Measurements from ENCODE around the gene ATF4.
"Not testable (repeated sequence)": the region's sequence is repeated elsewhere in the genome, so short reads cannot be mapped to it uniquely, and the experiment has no call there.

Gene ATF4

GRCh38 chr22:39494471-39495120 is 25.8 kb upstream of the ATF4 start:
- H3K4me3 ChIP-seq = no peak overlapping the region
- in situ Hi-C loops (cut with MboI; ENCODE audit: low sequenced_read_pairs) = no loop called here
- DNase-seq (ENCODE audit: low spot score in 2 of 2) = no peak
- H3K36me3 ChIP-seq (replicated peaks) = no peaks in the 10 kb centered on the region
- H3K27me3 ChIP-seq (ENCODE audit: low read depth) = no peaks in the 10 kb centered on the region; the same call in 1 of the 2 replicates
- H3K4me1 ChIP-seq = no peaks in the 10 kb centered on the region
- H3K9me3 ChIP-seq = no peaks in the 10 kb centered on the region

GRCh38 chr22:39496131-39496838 is 24.1 kb upstream of the ATF4 start:
- in situ Hi-C loops (cut with MboI; ENCODE audit: low sequenced_read_pairs) = no loop called here

GRCh38 chr22:39497429-39497828 is 22.9 kb upstream of the ATF4 start:
- Histone ChIP-seq H3K4me1 (peaks cover 4% of the 10 kb centered on the region), H3K4me3 (no peak overlapping the region), H3K27me3 (ENCODE audit: low read depth) (no peaks in the 10 kb centered on the region; the same call in 1 of the 2 replicates), H3K9me3 (no peaks in the 10 kb centered on the region), H3K36me3 (replicated peaks) (peaks cover 1% of the 10 kb centered on the region; the same call in 1 of the 2 replicates)
- DNase-seq (ENCODE audit: low spot score in 2 of 2) = no peak
- in situ Hi-C loops (cut with MboI; ENCODE audit: low sequenced_read_pairs) = no loop called here

More at GRCh38 chr22:39496131-39496838, 24.1 kb upstream of the ATF4 start:
- no peaks in the 10 kb centered on the region; the same call in 1 of the 2 replicates for H3K27me3 ChIP-seq (ENCODE audit: low read depth)
- DNase-seq (ENCODE audit: low spot score in 2 of 2) = peak; percentile 63 to 85
- H3K4me1 ChIP-seq = no peaks in the 10 kb centered on the region
- no peaks in the 10 kb centered on the region for H3K36me3 ChIP-seq (replicated peaks)
- H3K4me3 ChIP-seq = no peak overlapping the region
- H3K9me3 ChIP-seq = no peaks in the 10 kb centered on the region

- in situ Hi-C loops (cut with MboI; ENCODE audit: low sequenced_read_pairs) = no loop called here
- H3K36me3 ChIP-seq (replicated peaks) = peaks cover 8% of the 10 kb centered on the region
- no peaks in the 10 kb centered on the region; the same call in 1 of the 2 replicates for H3K27me3 ChIP-seq (ENCODE audit: low read depth)
- no peak overlapping the region for H3K4me3 ChIP-seq
- H3K9me3 ChIP-seq = no peaks in the 10 kb centered on the region
- peaks cover 6% of the 10 kb centered on the region for H3K4me1 ChIP-seq
- DNase-seq (ENCODE audit: low spot score in 2 of 2) = no peak
Measured at GRCh38 chr22:39498368-39498767, 22.0 kb upstream of the ATF4 start.

- peaks cover 10% of the 10 kb centered on the region for H3K4me1 ChIP-seq
- in situ Hi-C loops (cut with MboI; ENCODE audit: low sequenced_read_pairs) = no loop called here
- no peak for DNase-seq (ENCODE audit: low spot score in 2 of 2)
Measured at GRCh38 chr22:39498802-39499201, 21.6 kb upstream of the ATF4 start.

GRCh38 chr22:39500101-39500500 is 20.3 kb upstream of the ATF4 start:
- Histone ChIP-seq H3K36me3 (replicated peaks) (peaks cover 25% of the 10 kb centered on the region), H3K27me3 (ENCODE audit: low read depth) (no peaks in the 10 kb centered on the region), H3K4me3 (no peak overlapping the region), H3K9me3 (no peaks in the 10 kb centered on the region), H3K4me1 (peaks cover 10% of the 10 kb centered on the region)
- in situ Hi-C loops (cut with MboI; ENCODE audit: low sequenced_read_pairs) = no loop called here
- no peak for DNase-seq (ENCODE audit: low spot score in 2 of 2)

More at GRCh38 chr22:39498802-39499201, 21.6 kb upstream of the ATF4 start:
- Histone ChIP-seq H3K9me3 (no peaks in the 10 kb centered on the region), H3K27me3 (ENCODE audit: low read depth) (no peaks in the 10 kb centered on the region; the same call in 1 of the 2 replicates), H3K4me3 (no peak overlapping the region), H3K36me3 (replicated peaks) (peaks cover 12% of the 10 kb centered on the region)

GRCh38 chr22:39501644-39502108 is 18.7 kb upstream of the ATF4 start:
- in situ Hi-C loops (cut with MboI; ENCODE audit: low sequenced_read_pairs) = no loop called here
- Histone ChIP-seq H3K4me1 (peaks cover 10% of the 10 kb centered on the region), H3K36me3 (replicated peaks) (peaks cover 41% of the 10 kb centered on the region), H3K4me3 (peak overlapping the region; percentile 86), H3K27me3 (ENCODE audit: low read depth) (no peaks in the 10 kb centered on the region), H3K9me3 (no peaks in the 10 kb centered on the region)
- no peak for DNase-seq (ENCODE audit: low spot score in 2 of 2)

- peaks cover 46% of the 10 kb centered on the region for H3K36me3 ChIP-seq (replicated peaks)
Measured at GRCh38 chr22:39502109-39502788, 18.1 kb upstream of the ATF4 start, which contains the start of gene MIEF1. TSS of gene MIEF1 (plus strand) at chr22:39502290. CDS start at chr22:39511295, 9,005 bp downstream.

GRCh38 chr22:39502789-39503409 is 17.5 kb upstream of the ATF4 start:
- in situ Hi-C loops (cut with MboI; ENCODE audit: low sequenced_read_pairs) = no loop called here
- no peak for DNase-seq (ENCODE audit: low spot score in 2 of 2)
- H3K36me3 ChIP-seq (replicated peaks) = peaks cover 53% of the 10 kb centered on the region
- H3K27me3 ChIP-seq (ENCODE audit: low read depth) = no peaks in the 10 kb centered on the region
- peak overlapping the region; percentile 86 for H3K4me3 ChIP-seq
- no peaks in the 10 kb centered on the region for H3K9me3 ChIP-seq
- peaks cover 10% of the 10 kb centered on the region for H3K4me1 ChIP-seq

More at GRCh38 chr22:39502109-39502788, 18.1 kb upstream of the ATF4 start, which contains the start of gene MIEF1:
- in situ Hi-C loops (cut with MboI; ENCODE audit: low sequenced_read_pairs) = no loop called here
- peaks cover 10% of the 10 kb centered on the region for H3K4me1 ChIP-seq
- peak; percentile 87 to 98 for DNase-seq (ENCODE audit: low spot score in 2 of 2)
- no peaks in the 10 kb centered on the region for H3K27me3 ChIP-seq (ENCODE audit: low read depth)
- no peaks in the 10 kb centered on the region for H3K9me3 ChIP-seq
- H3K4me3 ChIP-seq = peak within 1 kb of the TSS; percentile 86

GRCh38 chr22:39503630-39504029 is 16.7 kb upstream of the ATF4 start:
- in situ Hi-C loops (cut with MboI; ENCODE audit: low sequenced_read_pairs) = no loop called here
- H3K27me3 ChIP-seq (ENCODE audit: low read depth) = no peaks in the 10 kb centered on the region
- H3K4me1 ChIP-seq = peaks cover 10% of the 10 kb centered on the region
- H3K9me3 ChIP-seq = no peaks in the 10 kb centered on the region
- peak overlapping the region; percentile 86 for H3K4me3 ChIP-seq
- H3K36me3 ChIP-seq (replicated peaks) = peaks cover 60% of the 10 kb centered on the region
- DNase-seq (ENCODE audit: low spot score in 2 of 2) = no peak

GRCh38 chr22:39504071-39504470 is 16.3 kb upstream of the ATF4 start:
- peaks cover 10% of the 10 kb centered on the region for H3K4me1 ChIP-seq
- peaks cover 62% of the 10 kb centered on the region for H3K36me3 ChIP-seq (replicated peaks)
- no peak overlapping the region for H3K4me3 ChIP-seq
- in situ Hi-C loops (cut with MboI; ENCODE audit: low sequenced_read_pairs) = no loop called here
- H3K27me3 ChIP-seq (ENCODE audit: low read depth) = no peaks in the 10 kb centered on the region
- H3K9me3 ChIP-seq = no peaks in the 10 kb centered on the region
- no peak for DNase-seq (ENCODE audit: low spot score in 2 of 2)

GRCh38 chr22:39507021-39507420 is 13.3 kb upstream of the ATF4 start:
- H3K4me3 ChIP-seq; H3K27me3 ChIP-seq (ENCODE audit: low read depth); DNase-seq (ENCODE audit: low spot score in 2 of 2); H3K9me3 ChIP-seq; H3K4me1 ChIP-seq; in situ Hi-C loops (cut with MboI; ENCODE audit: low sequenced_read_pairs): not testable (repeated sequence)
- peaks cover 89% of the 10 kb centered on the region for H3K36me3 ChIP-seq (replicated peaks)

GRCh38 chr22:39508393-39508792 is 12.0 kb upstream of the ATF4 start:
- no peak for DNase-seq (ENCODE audit: low spot score in 2 of 2)
- in situ Hi-C loops (cut with MboI; ENCODE audit: low sequenced_read_pairs) = no loop called here
- peaks cover 93% of the 10 kb centered on the region for H3K36me3 ChIP-seq (replicated peaks)
- no peak overlapping the region for H3K4me3 ChIP-seq
- H3K27me3 ChIP-seq (ENCODE audit: low read depth) = no peaks in the 10 kb centered on the region
- H3K4me1 ChIP-seq = peaks cover 4% of the 10 kb centered on the region
- H3K9me3 ChIP-seq = no peaks in the 10 kb centered on the region

Data from HAP-1 (cell line).